Osteocyte (in vitro differentiated cells): Measurements from ENCODE around the gene SBF2. TPM values are rescaled to one million over a fixed set of nuclear protein-coding genes. Genes with fewer than 3 reads are reported as not detected.

Experiments
- DNase-seq: peaks from one replicate; pipeline ENCODE4 v3.0.0; 2021; ENCODE audit warnings: mixed read lengths; ENCODE audit not compliant: unreplicated experiment; ENCODE audit errors: extremely low spot score
- H3K27ac Mint-ChIP-seq: one replicate; pipeline ENCODE4 v1.8.0; 2021; ENCODE audit warnings: mild to moderate bottlenecking, mixed read lengths; ENCODE audit not compliant: unreplicated experiment
- H3K27me3 Mint-ChIP-seq: one replicate; pipeline ENCODE4 v1.8.0; 2021; ENCODE audit warnings: mixed read lengths; ENCODE audit not compliant: unreplicated experiment
- H3K36me3 Mint-ChIP-seq: one replicate; pipeline ENCODE4 v1.8.0; 2021; ENCODE audit warnings: mixed read lengths; ENCODE audit not compliant: unreplicated experiment
- H3K4me1 Mint-ChIP-seq: one replicate; pipeline ENCODE4 v1.8.0; 2021; ENCODE audit warnings: mixed read lengths; ENCODE audit not compliant: unreplicated experiment
- H3K4me3 Mint-ChIP-seq: one replicate; pipeline ENCODE4 v1.8.0; 2021; ENCODE audit warnings: mild to moderate bottlenecking, moderate library complexity, mixed read lengths; ENCODE audit not compliant: unreplicated experiment
- H3K9me3 Mint-ChIP-seq: one replicate; pipeline ENCODE4 v1.8.0; 2021; ENCODE audit warnings: mixed read lengths; ENCODE audit not compliant: unreplicated experiment
- total RNA-seq: library from RNA; stranded (reverse); gene quantifications from 2 replicates; pipeline ENCODE4 v1.2.1, GENCODE V29; 2021
- TF ChIP-seq, protein P1 (sequence below): fragments of 200-600 bp; sonication (generic); IDR thresholded peaks from 2 replicates; pipeline ENCODE4 v1.5.0; 2021; ENCODE audit warnings: antibody characterized with exemption, mild to moderate bottlenecking, moderate library complexity

SBF2 gene
- total RNA-seq, 1 donor from 2014 or later: 65.2 TPM

DNA sequence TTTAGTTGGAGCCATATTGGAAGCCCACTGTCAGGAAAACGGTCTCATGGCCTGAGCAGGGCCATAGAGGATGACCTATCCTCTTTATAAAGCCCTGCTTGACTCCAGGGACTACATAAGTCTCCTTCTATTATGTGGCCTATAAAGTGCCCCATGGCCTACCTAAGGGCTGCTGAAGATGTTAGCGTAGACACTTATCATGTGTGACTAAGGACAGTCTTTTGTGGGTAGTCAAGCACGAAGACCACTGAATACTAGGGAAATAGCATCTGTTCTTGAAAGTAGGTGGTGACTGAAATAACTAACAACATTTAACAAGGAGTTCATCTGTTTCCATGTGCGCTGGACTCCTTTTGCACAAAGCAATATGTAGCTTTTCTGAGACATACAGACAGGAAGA is 513.1 kb downstream of the SBF2 start:
- DNase-seq: no peak
- H3K36me3 Mint-ChIP-seq: peaks cover 69% of the 10 kb centered on the region
- H3K4me1 Mint-ChIP-seq: peaks cover 3% of the 10 kb centered on the region
- H3K9me3 Mint-ChIP-seq: no peaks in the 10 kb centered on the region
- no peak overlapping the region for H3K27ac Mint-ChIP-seq
- no peaks in the 10 kb centered on the region for H3K27me3 Mint-ChIP-seq
- TF ChIP-seq, protein P1, sequence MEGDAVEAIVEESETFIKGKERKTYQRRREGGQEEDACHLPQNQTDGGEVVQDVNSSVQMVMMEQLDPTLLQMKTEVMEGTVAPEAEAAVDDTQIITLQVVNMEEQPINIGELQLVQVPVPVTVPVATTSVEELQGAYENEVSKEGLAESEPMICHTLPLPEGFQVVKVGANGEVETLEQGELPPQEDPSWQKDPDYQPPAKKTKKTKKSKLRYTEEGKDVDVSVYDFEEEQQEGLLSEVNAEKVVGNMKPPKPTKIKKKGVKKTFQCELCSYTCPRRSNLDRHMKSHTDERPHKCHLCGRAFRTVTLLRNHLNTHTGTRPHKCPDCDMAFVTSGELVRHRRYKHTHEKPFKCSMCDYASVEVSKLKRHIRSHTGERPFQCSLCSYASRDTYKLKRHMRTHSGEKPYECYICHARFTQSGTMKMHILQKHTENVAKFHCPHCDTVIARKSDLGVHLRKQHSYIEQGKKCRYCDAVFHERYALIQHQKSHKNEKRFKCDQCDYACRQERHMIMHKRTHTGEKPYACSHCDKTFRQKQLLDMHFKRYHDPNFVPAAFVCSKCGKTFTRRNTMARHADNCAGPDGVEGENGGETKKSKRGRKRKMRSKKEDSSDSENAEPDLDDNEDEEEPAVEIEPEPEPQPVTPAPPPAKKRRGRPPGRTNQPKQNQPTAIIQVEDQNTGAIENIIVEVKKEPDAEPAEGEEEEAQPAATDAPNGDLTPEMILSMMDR: no peak
- H3K4me3 Mint-ChIP-seq: no peak overlapping the region

DNA sequence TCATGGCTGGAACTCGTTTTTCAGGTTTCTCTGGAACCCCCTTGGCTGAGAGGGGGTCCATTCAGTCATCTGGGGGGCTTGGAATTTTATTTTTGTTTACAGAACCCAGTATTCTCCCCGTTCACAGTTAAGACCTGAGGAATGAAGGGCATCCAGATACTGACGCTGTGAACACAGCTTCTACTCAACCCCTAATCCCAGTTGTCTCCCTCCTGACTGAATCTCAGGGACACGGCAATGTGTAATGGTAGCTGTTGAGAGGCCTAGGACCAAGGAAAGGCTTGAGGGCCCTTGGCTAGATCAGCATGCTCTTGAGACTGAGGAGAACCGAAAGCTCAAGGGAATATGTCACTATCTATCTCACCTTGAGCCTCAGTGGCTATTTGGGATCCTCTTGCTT is 516.5 kb downstream of the SBF2 start:
- Mint-ChIP-seq H3K9me3 (no peaks in the 10 kb centered on the region), H3K27me3 (no peaks in the 10 kb centered on the region), H3K4me3 (no peak overlapping the region), H3K27ac (no peak overlapping the region), H3K4me1 (peaks cover 27% of the 10 kb centered on the region), H3K36me3 (peaks cover 48% of the 10 kb centered on the region)
- TF ChIP-seq, protein P1: no peak
- no peak for DNase-seq

DNA sequence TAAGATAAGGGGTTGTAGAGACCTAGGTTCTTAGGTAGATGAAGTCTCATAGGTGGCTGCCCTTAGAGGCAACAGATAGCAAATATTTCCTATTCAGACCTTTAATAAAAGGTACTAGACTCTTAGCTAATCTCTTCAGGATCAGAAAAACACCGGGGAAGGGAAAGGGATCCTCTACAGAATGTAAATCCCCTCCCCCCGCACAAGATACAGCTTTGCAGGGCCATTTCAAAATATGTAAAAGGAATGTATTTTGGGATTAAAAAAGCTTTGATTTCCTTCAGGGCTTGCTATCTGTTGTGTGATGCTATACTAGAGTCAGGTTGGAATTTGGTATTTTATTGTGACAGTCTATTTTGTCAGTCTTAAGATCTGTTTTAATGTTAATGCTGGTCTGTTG is 517.0 kb downstream of the SBF2 start:
- Mint-ChIP-seq H3K36me3 (peaks cover 45% of the 10 kb centered on the region), H3K9me3 (no peaks in the 10 kb centered on the region), H3K27ac (no peak overlapping the region), H3K4me1 (peaks cover 29% of the 10 kb centered on the region), H3K27me3 (no peaks in the 10 kb centered on the region), H3K4me3 (no peak overlapping the region)
- no peak for DNase-seq
- TF ChIP-seq, protein P1: no peak

DNA sequence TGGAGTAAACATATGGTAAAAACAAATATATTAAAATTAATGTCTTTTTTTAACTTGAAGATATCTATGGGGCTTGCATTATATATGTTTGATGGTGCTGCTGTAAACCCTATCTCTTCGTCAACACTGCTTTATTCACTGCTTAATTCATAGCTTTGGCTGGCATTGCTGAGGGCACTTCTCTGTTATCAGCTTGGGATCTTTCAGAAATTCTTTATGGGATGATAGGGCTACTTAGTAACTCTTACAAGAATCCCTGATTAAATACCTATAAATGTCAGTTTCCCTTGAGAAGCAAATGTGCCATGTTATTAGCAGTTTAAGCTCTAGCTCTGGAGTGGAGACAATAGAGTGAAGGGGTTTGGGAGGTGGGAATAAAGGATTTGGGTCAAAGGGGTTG is 517.8 kb downstream of the SBF2 start:
- Mint-ChIP-seq H3K4me1 (peaks cover 36% of the 10 kb centered on the region), H3K27me3 (no peaks in the 10 kb centered on the region), H3K4me3 (no peak overlapping the region), H3K36me3 (peaks cover 36% of the 10 kb centered on the region), H3K9me3 (no peaks in the 10 kb centered on the region), H3K27ac (no peak overlapping the region)
- TF ChIP-seq, protein P1: no peak
- no peak for DNase-seq

DNA sequence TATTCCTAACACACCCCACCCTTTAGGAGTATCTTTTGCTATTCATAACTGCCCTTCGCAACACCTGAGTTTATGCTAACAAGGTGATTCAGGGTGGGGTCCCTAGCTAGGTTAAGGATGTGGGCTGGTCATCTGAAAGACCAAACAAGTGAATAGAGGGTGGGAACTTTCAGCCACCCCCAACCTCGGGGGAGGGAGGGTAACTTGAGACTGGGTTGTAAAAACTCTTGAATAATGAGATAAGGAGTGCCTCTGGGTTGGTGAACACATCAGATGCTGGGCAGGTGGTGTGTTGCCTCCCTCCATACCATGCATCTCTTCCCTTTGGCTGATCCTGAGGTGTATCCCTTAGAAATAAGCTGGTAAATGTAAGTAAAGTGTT is 518.6 kb downstream of the SBF2 start:
- no peaks in the 10 kb centered on the region for H3K9me3 Mint-ChIP-seq
- TF ChIP-seq, protein P1: no peak
- no peak for DNase-seq
- no peaks in the 10 kb centered on the region for H3K27me3 Mint-ChIP-seq
- H3K4me1 Mint-ChIP-seq: peaks cover 39% of the 10 kb centered on the region
- peak overlapping the region; percentile 86 for H3K27ac Mint-ChIP-seq
- no peak overlapping the region for H3K4me3 Mint-ChIP-seq
- H3K36me3 Mint-ChIP-seq: peaks cover 28% of the 10 kb centered on the region
